ENCODE measurements around the gene TAPBPL.
"Not testable (repeated sequence)": the region's sequence is repeated elsewhere in the genome, so short reads cannot be mapped to it uniquely, and the experiment has no call there.

TAPBPL gene

GRCh38 chr12:6463216-6463615 lies 11.4 kb downstream of the TAPBPL start:
- no peak for DNase-seq

- DNase-seq: no peak
Measured at GRCh38 chr12:6463858-6464257, 12.0 kb downstream of the TAPBPL start.

GRCh38 chr12:6464531-6464930 lies 12.7 kb downstream of the TAPBPL start:
- no peak for DNase-seq

- peak; percentile 55 for DNase-seq
Measured at GRCh38 chr12:6465467-6466183, 13.8 kb downstream of the TAPBPL start.

GRCh38 chr12:6466184-6466573 lies 14.3 kb downstream of the TAPBPL start:
- DNase-seq: no peak

- not testable (repeated sequence) for DNase-seq
Measured at GRCh38 chr12:6466751-6467150, 14.9 kb downstream of the TAPBPL start.

- DNase-seq: not testable (repeated sequence)
Measured at GRCh38 chr12:6467571-6468282, 15.9 kb downstream of the TAPBPL start.

GRCh38 chr12:6468283-6468575 lies 16.4 kb downstream of the TAPBPL start:
- no peak for DNase-seq

- no peak for DNase-seq
Measured at GRCh38 chr12:6469092-6469491, 17.2 kb downstream of the TAPBPL start.

- DNase-seq: no peak
Measured at GRCh38 chr12:6469609-6470374, 17.9 kb downstream of the TAPBPL start.

- DNase-seq: peak; percentile 100
Measured at GRCh38 chr12:6470375-6471163, 18.7 kb downstream of the TAPBPL start, which contains the start of gene VAMP1. VAMP1 (minus strand) TSS chr12:6470677; CDS start chr12:6470531, 146 bp downstream.

- DNase-seq: no peak
Measured at GRCh38 chr12:6471989-6472360, 20.1 kb downstream of the TAPBPL start.

GRCh38 chr12:6472491-6472890 lies 20.6 kb downstream of the TAPBPL start:
- DNase-seq: no peak

- not testable (repeated sequence) for DNase-seq
Measured at GRCh38 chr12:6475233-6475975, 23.6 kb downstream of the TAPBPL start.

GRCh38 chr12:6476489-6476888 lies 24.6 kb downstream of the TAPBPL start:
- no peak for DNase-seq

GRCh38 chr12:6477601-6478377 lies 25.9 kb downstream of the TAPBPL start:
- not testable (repeated sequence) for DNase-seq

GRCh38 chr12:6478416-6478815 lies 26.6 kb downstream of the TAPBPL start:
- no peak for DNase-seq

- no peak for DNase-seq
Measured at GRCh38 chr12:6488240-6488639, 36.4 kb downstream of the TAPBPL start.

GRCh38 chr12:6489449-6489848 lies 37.6 kb downstream of the TAPBPL start:
- no peak for DNase-seq

- not testable (repeated sequence) for DNase-seq
Measured at GRCh38 chr12:6490673-6491072, 38.8 kb downstream of the TAPBPL start.

GRCh38 chr12:6492838-6493496 lies 41.1 kb downstream of the TAPBPL start, which contains the start of gene MRPL51:
MRPL51 (minus strand) TSS chr12:6493262; CDS start chr12:6493136, 126 bp downstream.
- peak; percentile 98 for DNase-seq

Data from NCI-H1105 (cell line).